Upper lobe of left lung (tissue), 6 donors: ENCODE results near the gene EXOC4. TPM values are rescaled to one million over a fixed set of nuclear protein-coding genes. Genes with fewer than 3 reads are reported as not detected.

Source experiments
- ATAC-seq, 2 donors: fragments of 200-7000 bp; cut with Tn5 transposase; one replicate each; pipeline ENCODE4 v1.9.1; 2022; ENCODE audit warnings: mild to moderate bottlenecking in 2 of 2, moderate library complexity in 2 of 2; ENCODE audit not compliant: low FRiP score in 2 of 2
- DNase-seq, 2 donors: peaks; one replicate each; pipeline ENCODE4 v3.0.0-alpha.2; 2019 to 2020
- H3K27ac ChIP-seq, 4 donors: fragments of 200-600 bp; sonication (generic); one replicate each; pipeline ENCODE4 v1.5.1; 2016 to 2019
- H3K27me3 ChIP-seq, 4 donors: fragments of 200-600 bp; sonication (generic); one replicate each; pipeline ENCODE4 v1.5.1; 2017 to 2019
- H3K36me3 ChIP-seq, 4 donors: fragments of 200-600 bp; sonication (generic); one replicate each; pipeline ENCODE4 v1.5.1; 2016 to 2019
- H3K4me1 ChIP-seq, 4 donors: fragments of 200-600 bp; sonication (generic); one replicate each; pipeline ENCODE4 v1.5.1; 2018 to 2019
- H3K4me3 ChIP-seq, 4 donors: fragments of 200-600 bp; sonication (generic); one replicate each; pipeline ENCODE4 v1.5.1; 2017 to 2019; ENCODE audit warnings: mild to moderate bottlenecking in 2 of 4, moderate library complexity in 1 of 4
- H3K9me3 ChIP-seq, 4 donors: fragments of 200-600 bp; sonication (generic); one replicate each; pipeline ENCODE4 v1.5.1; 2018 to 2019
- EP300 ChIP-seq, 4 donors: sonication (generic); formaldehyde crosslinking; IDR thresholded peaks; one replicate each; pipeline ENCODE4 v1.5.1; 2017; ENCODE audit warnings: antibody characterized with exemption in 4 of 4, control low read depth in 2 of 4
- POLR2A ChIP-seq, 4 donors: fragments of 450-650 bp; IDR thresholded peaks; one replicate each; pipeline ENCODE4 v1.5.1; 2016 to 2017; ENCODE audit warnings: antibody characterized with exemption in 4 of 4, mild to moderate bottlenecking in 2 of 4
- POLR2AphosphoS5 ChIP-seq, 2 donors: sonication (generic); formaldehyde crosslinking; IDR thresholded peaks; one replicate each; pipeline ENCODE4 v1.5.1; 2017; ENCODE audit warnings: antibody characterized with exemption in 2 of 2
- WGBS, 2 donors: methylation state at CpG; one replicate each; pipeline ENCODE4 v1.1.5; 2017 to 2018; 5-methylcytosine and 5-hydroxymethylcytosine counted together
- total RNA-seq, 6 donors: library from RNA; depleted of rRNA in 4 of 6; stranded (reverse); fragments of >200 nt in 4 of 6; gene quantifications; one replicate each; pipeline versions ENCODE4 v1.1.0 to v1.2.1, GENCODE V29; 2016 to 2021
- TF ChIP-seq, protein P1 (sequence below), 6 experiments: fragments of 450-650 bp in 4 of 6; fragments of 200-600 bp in 2 of 6; sonication (generic) in 2 of 6; IDR thresholded peaks; one replicate each; pipeline ENCODE4 v1.5.1; 2016 to 2019; ENCODE audit warnings: antibody characterized with exemption in 6 of 6
- donor health status: DM: no; HTN: no; CAD: no; lungs with moderate emphysema.
- donor health status: DM: no; HTN: yes; CAD: no; lungs with severe emphysema.

The EXOC4 gene
- total RNA-seq, 6 donors from 2014 or later, result 56.3 to 325 (median 99.4) TPM

DNA sequence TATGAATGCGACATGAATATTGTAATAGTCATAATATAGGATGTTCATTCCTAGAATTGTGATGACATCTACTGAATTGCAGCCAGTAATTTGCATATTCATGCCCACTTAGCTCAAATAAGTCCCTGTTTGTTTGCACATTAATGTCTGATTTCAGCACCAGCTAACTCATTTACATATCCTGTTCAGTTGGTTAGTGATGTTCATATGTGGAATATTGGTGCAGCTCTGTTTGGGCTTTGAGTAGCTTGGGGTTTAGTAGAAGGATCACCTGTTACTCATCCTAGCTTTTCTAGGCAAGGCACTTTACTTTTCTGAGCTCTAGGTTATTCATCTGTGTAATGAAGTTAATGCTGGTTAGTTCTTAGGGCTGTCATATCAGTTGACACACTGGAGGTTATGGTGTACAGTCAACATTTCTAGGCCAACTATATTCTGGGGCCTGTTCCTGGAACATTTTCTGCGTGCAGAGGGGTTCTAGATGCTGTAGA, 238.4 kb downstream of the EXOC4 start:
- Histone ChIP-seq H3K27ac (no peak overlapping the region), H3K9me3 (no peaks in the 10 kb centered on the region), H3K36me3 (no peaks in the 10 kb centered on the region), H3K27me3 (no peaks in the 10 kb centered on the region), H3K4me3 (no peak overlapping the region), H3K4me1 (no peaks in the 10 kb centered on the region)
- DNase-seq (no peak), ATAC-seq (no peak)
- WGBS, 2 donors, result 75 to 88% methylated on average over 2 of the region's 2 CpGs
- TF ChIP-seq POLR2A (IDR thresholded peaks at IDR 0.05), result no peak
- no peak for TF ChIP-seq EP300 (IDR thresholded peaks at IDR 0.05)
- TF ChIP-seq, protein P1, sequence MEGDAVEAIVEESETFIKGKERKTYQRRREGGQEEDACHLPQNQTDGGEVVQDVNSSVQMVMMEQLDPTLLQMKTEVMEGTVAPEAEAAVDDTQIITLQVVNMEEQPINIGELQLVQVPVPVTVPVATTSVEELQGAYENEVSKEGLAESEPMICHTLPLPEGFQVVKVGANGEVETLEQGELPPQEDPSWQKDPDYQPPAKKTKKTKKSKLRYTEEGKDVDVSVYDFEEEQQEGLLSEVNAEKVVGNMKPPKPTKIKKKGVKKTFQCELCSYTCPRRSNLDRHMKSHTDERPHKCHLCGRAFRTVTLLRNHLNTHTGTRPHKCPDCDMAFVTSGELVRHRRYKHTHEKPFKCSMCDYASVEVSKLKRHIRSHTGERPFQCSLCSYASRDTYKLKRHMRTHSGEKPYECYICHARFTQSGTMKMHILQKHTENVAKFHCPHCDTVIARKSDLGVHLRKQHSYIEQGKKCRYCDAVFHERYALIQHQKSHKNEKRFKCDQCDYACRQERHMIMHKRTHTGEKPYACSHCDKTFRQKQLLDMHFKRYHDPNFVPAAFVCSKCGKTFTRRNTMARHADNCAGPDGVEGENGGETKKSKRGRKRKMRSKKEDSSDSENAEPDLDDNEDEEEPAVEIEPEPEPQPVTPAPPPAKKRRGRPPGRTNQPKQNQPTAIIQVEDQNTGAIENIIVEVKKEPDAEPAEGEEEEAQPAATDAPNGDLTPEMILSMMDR (IDR thresholded peaks at IDR 0.05), result no peak
- no peak for TF ChIP-seq POLR2AphosphoS5 (IDR thresholded peaks at IDR 0.05)

DNA sequence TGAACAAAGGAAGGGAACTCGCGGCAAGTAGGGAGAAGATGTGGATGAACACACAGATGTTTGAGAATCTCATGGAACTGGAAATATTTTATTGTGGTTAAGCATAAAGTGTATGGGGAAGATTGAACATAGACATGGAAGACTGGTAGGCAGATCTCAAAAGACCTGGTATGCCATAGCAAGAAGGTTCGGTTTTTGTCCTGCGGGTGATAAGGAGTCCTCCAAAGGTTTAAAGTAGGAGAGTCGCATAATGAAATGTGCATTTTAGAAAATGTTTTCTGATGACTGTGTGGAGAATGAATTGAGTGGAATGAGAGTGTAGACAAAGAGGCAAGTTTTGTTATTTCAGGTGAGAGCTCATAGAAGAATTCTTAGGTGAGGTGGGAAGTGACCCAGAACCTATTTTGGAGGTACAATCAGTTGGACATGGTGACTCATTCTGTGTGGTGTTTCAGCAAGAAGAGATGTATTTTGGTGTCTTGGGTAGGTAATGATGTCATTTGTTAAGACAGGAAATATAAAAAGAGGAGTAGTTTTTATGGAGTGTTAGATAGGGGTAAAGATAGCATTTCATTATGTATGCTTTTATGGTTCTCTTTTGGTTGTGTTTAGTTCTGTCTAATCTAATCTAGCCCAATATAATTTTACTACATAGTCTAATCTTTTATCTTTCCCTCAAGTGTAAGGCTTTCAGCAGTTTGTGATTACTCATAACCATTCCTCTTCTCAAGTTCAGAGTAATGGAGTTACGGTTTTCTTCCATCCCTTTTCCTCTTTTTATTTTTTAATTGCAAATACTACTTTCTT, 239.2 kb downstream of the EXOC4 start:
- no peaks in the 10 kb centered on the region for H3K4me1 ChIP-seq
- DNase-seq (no peak), ATAC-seq (no peak)
- WGBS, 2 donors, result 96 to 97% methylated on average over 6 of the region's 6 CpGs
- H3K27me3 ChIP-seq, result no peaks in the 10 kb centered on the region
- H3K36me3 ChIP-seq, result no peaks in the 10 kb centered on the region
- no peaks in the 10 kb centered on the region for H3K9me3 ChIP-seq
- no peak overlapping the region for H3K4me3 ChIP-seq
- TF ChIP-seq POLR2AphosphoS5 (IDR thresholded peaks at IDR 0.05), result no peak
- TF ChIP-seq, protein P1 (IDR thresholded peaks at IDR 0.05), result no peak
- TF ChIP-seq EP300 (IDR thresholded peaks at IDR 0.05), result no peak
- no peak for TF ChIP-seq POLR2A (IDR thresholded peaks at IDR 0.05)
- no peak overlapping the region for H3K27ac ChIP-seq

DNA sequence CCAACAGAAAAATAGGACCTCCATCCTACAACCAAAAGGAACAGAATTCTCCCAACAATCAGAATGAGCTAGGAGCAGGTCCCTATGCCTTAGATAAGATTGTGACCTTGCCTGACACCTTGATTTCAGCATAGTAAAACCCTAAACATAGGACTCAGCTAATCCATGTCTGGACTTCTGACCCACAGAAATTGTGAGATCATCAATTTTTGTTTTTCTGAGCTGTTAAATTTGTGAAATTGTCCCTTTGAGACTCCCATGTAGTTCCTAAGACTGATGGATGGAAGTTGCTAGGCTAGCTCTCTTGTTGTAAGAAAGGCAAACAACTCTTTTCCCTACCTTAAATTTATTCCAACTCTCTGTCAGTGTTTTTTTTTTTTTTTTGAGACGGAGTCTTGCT, 244.2 kb downstream of the EXOC4 start:
- ATAC-seq (no peak), DNase-seq (no peak)
- H3K9me3 ChIP-seq, result no peaks in the 10 kb centered on the region
- no peaks in the 10 kb centered on the region for H3K4me1 ChIP-seq
- no peak overlapping the region for H3K4me3 ChIP-seq
- no peaks in the 10 kb centered on the region for H3K36me3 ChIP-seq
- no peak overlapping the region for H3K27ac ChIP-seq
- no peaks in the 10 kb centered on the region for H3K27me3 ChIP-seq
- TF ChIP-seq POLR2AphosphoS5 (IDR thresholded peaks at IDR 0.05), result no peak
- TF ChIP-seq POLR2A (IDR thresholded peaks at IDR 0.05), result no peak
- TF ChIP-seq EP300 (IDR thresholded peaks at IDR 0.05), result no peak
- TF ChIP-seq, protein P1 (IDR thresholded peaks at IDR 0.05), result no peak
- WGBS, 2 donors, result 100% methylated on average over 1 of the region's 1 CpG

DNA sequence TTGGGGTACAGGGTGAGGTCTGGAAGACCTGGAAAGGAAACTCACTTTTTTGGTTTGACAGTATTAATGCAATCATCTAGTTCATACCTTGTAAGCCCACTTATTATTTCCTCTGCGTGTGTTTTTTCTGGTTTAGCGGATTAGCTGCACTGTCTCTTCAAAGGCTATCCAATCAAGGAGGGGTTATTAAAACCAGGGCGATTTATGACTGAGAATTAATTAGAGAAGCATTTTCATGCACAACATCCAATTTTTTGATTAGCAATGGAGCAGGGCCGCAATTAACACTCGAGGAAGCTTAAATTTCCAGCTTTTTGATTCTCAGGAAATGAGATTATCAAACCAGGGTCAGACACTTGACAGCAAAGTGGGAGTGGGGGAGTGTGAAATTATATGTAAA, 248.9 kb downstream of the EXOC4 start:
- no peak for TF ChIP-seq POLR2A (IDR thresholded peaks at IDR 0.05)
- TF ChIP-seq, protein P1 (IDR thresholded peaks at IDR 0.05), result no peak
- TF ChIP-seq POLR2AphosphoS5 (IDR thresholded peaks at IDR 0.05), result no peak
- TF ChIP-seq EP300 (IDR thresholded peaks at IDR 0.05), result no peak
- DNase-seq, result no peak
- WGBS, 2 donors, result 85 to 94% methylated on average over 5 of the region's 5 CpGs
- no peak for ATAC-seq
- Histone ChIP-seq H3K4me3 (no peak overlapping the region), H3K9me3 (no peaks in the 10 kb centered on the region), H3K36me3 (no peaks in the 10 kb centered on the region), H3K27ac (no peak overlapping the region), H3K4me1 (no peaks in the 10 kb centered on the region), H3K27me3 (no peaks in the 10 kb centered on the region)

DNA sequence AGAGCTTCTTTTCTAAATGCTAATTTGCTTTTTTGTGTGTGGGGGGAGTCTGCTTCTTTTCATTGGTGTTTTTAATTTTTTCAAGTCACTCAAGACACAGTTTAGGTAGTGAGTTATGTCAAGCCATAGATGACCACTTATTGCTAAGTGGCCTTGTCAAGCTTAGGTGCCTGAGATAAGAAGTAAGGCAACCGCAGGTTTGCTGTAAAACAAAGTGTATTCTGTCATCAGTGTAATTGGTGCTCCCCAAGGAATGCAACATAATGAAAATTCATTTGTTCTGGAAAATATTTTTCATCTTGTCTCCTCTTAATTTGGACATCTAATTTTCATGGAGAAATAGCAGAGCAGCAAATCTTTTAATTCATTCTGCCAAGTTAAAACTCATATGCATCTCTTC, 249.6 kb downstream of the EXOC4 start:
- no peak for DNase-seq
- no peak for TF ChIP-seq POLR2AphosphoS5 (IDR thresholded peaks at IDR 0.05)
- TF ChIP-seq, protein P1 (IDR thresholded peaks at IDR 0.05), result no peak
- TF ChIP-seq POLR2A (IDR thresholded peaks at IDR 0.05), result no peak
- TF ChIP-seq EP300 (IDR thresholded peaks at IDR 0.05), result no peak
- 74 to 75% methylated on average over 1 of the region's 1 CpG for WGBS, 2 donors

More for the DNA sequence above, 249.6 kb downstream of the EXOC4 start:
- Histone ChIP-seq H3K9me3 (no peaks in the 10 kb centered on the region), H3K4me1 (no peaks in the 10 kb centered on the region), H3K36me3 (no peaks in the 10 kb centered on the region), H3K27ac (no peak overlapping the region), H3K27me3 (no peaks in the 10 kb centered on the region), H3K4me3 (no peak overlapping the region)
- no peak for ATAC-seq
